ENCODE data around the gene CEACAM5.
"Not testable (repeated sequence)": the region's sequence is repeated elsewhere in the genome, so short reads cannot be mapped to it uniquely, and the experiment has no call there.

Gene CEACAM5

GRCh38 chr19:41709516-41709915 lies 1.1 kb downstream of the CEACAM5 start:
- H3K27me3 ChIP-seq (replicated peaks; ENCODE audit: control insufficient read depth, insufficient read depth, low read length, poor library complexity, severe bottlenecking); DNase-seq; H3K4me1 ChIP-seq (ENCODE audit: control insufficient read depth, insufficient read depth, low read length, poor library complexity, severe bottlenecking); H3K27ac ChIP-seq (ENCODE audit: insufficient read depth, low read length, poor library complexity, severe bottlenecking); H3K9me3 ChIP-seq (ENCODE audit: control insufficient read depth, low read length); H3K4me3 ChIP-seq (ENCODE audit: insufficient read depth, low read depth, low read length, poor library complexity, severe bottlenecking); H3K36me3 ChIP-seq (ENCODE audit: control insufficient read depth, insufficient read depth, low read length): not testable (repeated sequence)

GRCh38 chr19:41709951-41710645 lies 1.7 kb downstream of the CEACAM5 start:
- no peak for DNase-seq
- H3K36me3 ChIP-seq (ENCODE audit: control insufficient read depth, insufficient read depth, low read length) = no peaks in the 10 kb centered on the region
- H3K27me3 ChIP-seq (replicated peaks; ENCODE audit: control insufficient read depth, insufficient read depth, low read length, poor library complexity, severe bottlenecking) = peaks cover 4% of the 10 kb centered on the region
- no peaks in the 10 kb centered on the region for H3K9me3 ChIP-seq (ENCODE audit: control insufficient read depth, low read length)
- no peaks in the 10 kb centered on the region for H3K4me1 ChIP-seq (ENCODE audit: control insufficient read depth, insufficient read depth, low read length, poor library complexity, severe bottlenecking)
- no peak overlapping the region for H3K4me3 ChIP-seq (ENCODE audit: insufficient read depth, low read depth, low read length, poor library complexity, severe bottlenecking)
- H3K27ac ChIP-seq (ENCODE audit: insufficient read depth, low read length, poor library complexity, severe bottlenecking) = no peak overlapping the region

GRCh38 chr19:41711376-41712261 lies 3.2 kb downstream of the CEACAM5 start:
- H3K27me3 ChIP-seq (replicated peaks; ENCODE audit: control insufficient read depth, insufficient read depth, low read length, poor library complexity, severe bottlenecking) = peaks cover 3% of the 10 kb centered on the region
- no peak for DNase-seq
- H3K9me3 ChIP-seq (ENCODE audit: control insufficient read depth, low read length) = no peaks in the 10 kb centered on the region
- no peaks in the 10 kb centered on the region for H3K4me1 ChIP-seq (ENCODE audit: control insufficient read depth, insufficient read depth, low read length, poor library complexity, severe bottlenecking)
- no peaks in the 10 kb centered on the region for H3K36me3 ChIP-seq (ENCODE audit: control insufficient read depth, insufficient read depth, low read length)
- H3K27ac ChIP-seq (ENCODE audit: insufficient read depth, low read length, poor library complexity, severe bottlenecking) = no peak overlapping the region
- no peak overlapping the region for H3K4me3 ChIP-seq (ENCODE audit: insufficient read depth, low read depth, low read length, poor library complexity, severe bottlenecking)

DNA sequence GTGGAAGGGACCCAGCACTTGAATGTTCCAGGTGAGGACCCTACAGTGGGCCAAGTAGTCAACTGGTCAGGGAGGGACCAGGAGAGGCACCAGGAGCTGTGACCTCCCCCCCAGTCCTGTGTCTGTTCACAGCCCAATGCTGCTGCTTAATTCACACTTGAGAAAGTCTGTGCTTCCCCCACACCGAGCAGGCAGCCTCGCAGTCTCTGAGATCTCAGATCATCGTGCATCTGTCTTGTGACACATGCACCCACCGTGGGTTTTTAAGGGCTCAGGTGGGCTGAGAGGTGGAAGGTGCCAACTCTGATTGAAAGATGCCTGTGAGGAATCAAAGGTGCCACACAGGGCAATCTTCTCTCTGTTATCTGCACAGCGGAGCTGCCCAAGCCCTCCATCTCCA lies 6.2 kb downstream of the CEACAM5 start:
- H3K27me3 ChIP-seq (replicated peaks; ENCODE audit: control insufficient read depth, insufficient read depth, low read length, poor library complexity, severe bottlenecking) = no peaks in the 10 kb centered on the region
- H3K4me3 ChIP-seq (ENCODE audit: insufficient read depth, low read depth, low read length, poor library complexity, severe bottlenecking) = no peak overlapping the region
- H3K36me3 ChIP-seq (ENCODE audit: control insufficient read depth, insufficient read depth, low read length) = no peaks in the 10 kb centered on the region
- H3K4me1 ChIP-seq (ENCODE audit: control insufficient read depth, insufficient read depth, low read length, poor library complexity, severe bottlenecking) = no peaks in the 10 kb centered on the region
- DNase-seq = no peak
- no peak overlapping the region for H3K27ac ChIP-seq (ENCODE audit: insufficient read depth, low read length, poor library complexity, severe bottlenecking)
- no peaks in the 10 kb centered on the region for H3K9me3 ChIP-seq (ENCODE audit: control insufficient read depth, low read length)

GRCh38 chr19:41718761-41719160 lies 10.3 kb downstream of the CEACAM5 start:
- Histone ChIP-seq H3K9me3 (ENCODE audit: control insufficient read depth, low read length) (no peaks in the 10 kb centered on the region), H3K27me3 (replicated peaks; ENCODE audit: control insufficient read depth, insufficient read depth, low read length, poor library complexity, severe bottlenecking) (no peaks in the 10 kb centered on the region), H3K27ac (ENCODE audit: insufficient read depth, low read length, poor library complexity, severe bottlenecking) (no peak overlapping the region), H3K36me3 (ENCODE audit: control insufficient read depth, insufficient read depth, low read length) (no peaks in the 10 kb centered on the region), H3K4me3 (ENCODE audit: insufficient read depth, low read depth, low read length, poor library complexity, severe bottlenecking) (no peak overlapping the region), H3K4me1 (ENCODE audit: control insufficient read depth, insufficient read depth, low read length, poor library complexity, severe bottlenecking) (no peaks in the 10 kb centered on the region)
- DNase-seq = no peak

- no peak overlapping the region for H3K27ac ChIP-seq (ENCODE audit: insufficient read depth, low read length, poor library complexity, severe bottlenecking)
- H3K4me3 ChIP-seq (ENCODE audit: insufficient read depth, low read depth, low read length, poor library complexity, severe bottlenecking) = no peak overlapping the region
- DNase-seq = no peak
- H3K27me3 ChIP-seq (replicated peaks; ENCODE audit: control insufficient read depth, insufficient read depth, low read length, poor library complexity, severe bottlenecking) = no peaks in the 10 kb centered on the region
- H3K9me3 ChIP-seq (ENCODE audit: control insufficient read depth, low read length) = no peaks in the 10 kb centered on the region
- H3K4me1 ChIP-seq (ENCODE audit: control insufficient read depth, insufficient read depth, low read length, poor library complexity, severe bottlenecking) = no peaks in the 10 kb centered on the region
- H3K36me3 ChIP-seq (ENCODE audit: control insufficient read depth, insufficient read depth, low read length) = no peaks in the 10 kb centered on the region
These were observed 11.7 kb downstream of the CEACAM5 start for GRCh38 chr19:41720103-41720502.

GRCh38 chr19:41726493-41726892 lies 18.1 kb downstream of the CEACAM5 start:
- DNase-seq = no peak
- Histone ChIP-seq H3K36me3 (ENCODE audit: control insufficient read depth, insufficient read depth, low read length) (no peaks in the 10 kb centered on the region), H3K4me1 (ENCODE audit: control insufficient read depth, insufficient read depth, low read length, poor library complexity, severe bottlenecking) (no peaks in the 10 kb centered on the region), H3K4me3 (ENCODE audit: insufficient read depth, low read depth, low read length, poor library complexity, severe bottlenecking) (no peak overlapping the region), H3K27me3 (replicated peaks; ENCODE audit: control insufficient read depth, insufficient read depth, low read length, poor library complexity, severe bottlenecking) (peaks cover 2% of the 10 kb centered on the region), H3K27ac (ENCODE audit: insufficient read depth, low read length, poor library complexity, severe bottlenecking) (no peak overlapping the region), H3K9me3 (ENCODE audit: control insufficient read depth, low read length) (no peaks in the 10 kb centered on the region)

GRCh38 chr19:41734156-41734555 lies 25.7 kb downstream of the CEACAM5 start:
- no peaks in the 10 kb centered on the region for H3K9me3 ChIP-seq (ENCODE audit: control insufficient read depth, low read length)
- no peak overlapping the region for H3K4me3 ChIP-seq (ENCODE audit: insufficient read depth, low read depth, low read length, poor library complexity, severe bottlenecking)
- H3K27me3 ChIP-seq (replicated peaks; ENCODE audit: control insufficient read depth, insufficient read depth, low read length, poor library complexity, severe bottlenecking) = no peaks in the 10 kb centered on the region
- no peaks in the 10 kb centered on the region for H3K36me3 ChIP-seq (ENCODE audit: control insufficient read depth, insufficient read depth, low read length)
- no peak overlapping the region for H3K27ac ChIP-seq (ENCODE audit: insufficient read depth, low read length, poor library complexity, severe bottlenecking)
- no peak for DNase-seq
- no peaks in the 10 kb centered on the region for H3K4me1 ChIP-seq (ENCODE audit: control insufficient read depth, insufficient read depth, low read length, poor library complexity, severe bottlenecking)

- no peaks in the 10 kb centered on the region for H3K4me1 ChIP-seq (ENCODE audit: control insufficient read depth, insufficient read depth, low read length, poor library complexity, severe bottlenecking)
- H3K36me3 ChIP-seq (ENCODE audit: control insufficient read depth, insufficient read depth, low read length) = no peaks in the 10 kb centered on the region
- no peak for DNase-seq
- H3K9me3 ChIP-seq (ENCODE audit: control insufficient read depth, low read length) = no peaks in the 10 kb centered on the region
- H3K27me3 ChIP-seq (replicated peaks; ENCODE audit: control insufficient read depth, insufficient read depth, low read length, poor library complexity, severe bottlenecking) = no peaks in the 10 kb centered on the region
- no peak overlapping the region for H3K4me3 ChIP-seq (ENCODE audit: insufficient read depth, low read depth, low read length, poor library complexity, severe bottlenecking)
- no peak overlapping the region for H3K27ac ChIP-seq (ENCODE audit: insufficient read depth, low read length, poor library complexity, severe bottlenecking)
These were observed 26.2 kb downstream of the CEACAM5 start for GRCh38 chr19:41734585-41734984.

- Histone ChIP-seq H3K27ac (ENCODE audit: insufficient read depth, low read length, poor library complexity, severe bottlenecking) (no peak overlapping the region), H3K36me3 (ENCODE audit: control insufficient read depth, insufficient read depth, low read length) (no peaks in the 10 kb centered on the region), H3K27me3 (replicated peaks; ENCODE audit: control insufficient read depth, insufficient read depth, low read length, poor library complexity, severe bottlenecking) (no peaks in the 10 kb centered on the region), H3K4me3 (ENCODE audit: insufficient read depth, low read depth, low read length, poor library complexity, severe bottlenecking) (no peak overlapping the region), H3K9me3 (ENCODE audit: control insufficient read depth, low read length) (no peaks in the 10 kb centered on the region), H3K4me1 (ENCODE audit: control insufficient read depth, insufficient read depth, low read length, poor library complexity, severe bottlenecking) (no peaks in the 10 kb centered on the region)
- no peak for DNase-seq
These were observed 26.7 kb downstream of the CEACAM5 start for GRCh38 chr19:41735071-41735600.
